GM12892 (cell line): Measurements from ENCODE around the gene SDK2.

ENCODE experiments used
- POLR2A ChIP-seq: IDR thresholded peaks from 2 replicates; pipeline ENCODE4 v1.6.1; 2011; ENCODE audit warnings: low read depth, low read length, control low read depth
- POLR2AphosphoS5 ChIP-seq: IDR thresholded peaks from 2 replicates; pipeline ENCODE4 v1.6.1; 2011; ENCODE audit warnings: low read depth, low read length, control low read depth
- TAF1 ChIP-seq: IDR thresholded peaks from 2 replicates; pipeline ENCODE4 v1.6.1; 2011; ENCODE audit warnings: low read depth, mild to moderate bottlenecking, control low read depth, low read length, borderline replicate concordance

- TF ChIP-seq POLR2A (no peak), POLR2AphosphoS5 (no peak), TAF1 (no peak)
These were observed 245.2 kb downstream of the SDK2 start for GRCh38 chr17:73399056-73399455.
